Vagina (tissue), 2 donors: Measurements from ENCODE around the gene CFAP97.

Source experiments
- CTCF ChIP-seq, 3 experiments: fragments of 450-650 bp in 2 of 3; fragments of 200-600 bp in 1 of 3; sonication (generic) in 1 of 3; IDR thresholded peaks; one replicate each; pipeline ENCODE4 v1.5.1; 2017 to 2019; ENCODE audit warnings: antibody characterized with exemption in 3 of 3, mild to moderate bottlenecking in 2 of 3, moderate library complexity in 2 of 3
- POLR2AphosphoS5 ChIP-seq, 2 donors: sonication (generic); formaldehyde crosslinking; IDR thresholded peaks; one replicate each; pipeline ENCODE4 v1.9.0; 2017; ENCODE audit warnings: antibody characterized with exemption in 2 of 2, mild to moderate bottlenecking in 2 of 2, low read depth in 1 of 2; ENCODE audit not compliant: insufficient read depth in 1 of 2

- no peak for TF ChIP-seq CTCF (IDR thresholded peaks at IDR 0.05)
- TF ChIP-seq POLR2AphosphoS5 (IDR thresholded peaks at IDR 0.05; ENCODE audit: insufficient read depth in 1 of 2, low read depth in 1 of 2), result no peak
Observed at GRCh38 chr4:185141777-185142176, 62.0 kb downstream of the CFAP97 start.
